ENCODE measurements around the gene FOXL1. TPM values are rescaled to one million over a fixed set of nuclear protein-coding genes. Genes with fewer than 3 reads are reported as not detected.

The FOXL1 gene
- total RNA-seq, 1 donor from 2014 or later, result 1.3 TPM

- no peak for DNase-seq (ENCODE audit: low read depth in 2 of 2)
These were observed 52.1 kb downstream of the FOXL1 start for GRCh38 chr16:86630471-86630870.

GRCh38 chr16:86631444-86631843 is 53.1 kb downstream of the FOXL1 start:
- no peak for DNase-seq (ENCODE audit: low read depth in 2 of 2)

Other genes with a start within 250 kb of the FOXL1 start
- 0.26 and 0.89 TPM in 2 replicates for gene FOXF1, start 68.0 kb upstream of the FOXL1 start, total RNA-seq
- 5.3 and 9.7 TPM in 2 replicates for gene MTHFSD, start 23.3 kb upstream of the FOXL1 start, total RNA-seq
- gene FOXC2, start 11.7 kb upstream of the FOXL1 start, total RNA-seq, result 1.7 and 5.1 TPM in 2 replicates

Data from dermis microvascular lymphatic vessel endothelial cell (primary cell).